GM12878 (cell line): ENCODE measurements around the gene DMD.

Experiments used
- IKZF1 ChIP-seq: fragments of 450-650 bp; conservative IDR thresholded peaks from 2 replicates; pipeline ENCODE4 v1.6.1; 2017; ENCODE audit warnings: antibody characterized with exemption, mild to moderate bottlenecking
- JUND ChIP-seq: IDR thresholded peaks from 2 replicates; pipeline ENCODE4 v1.6.1; 2012; ENCODE audit warnings: low read depth, mild to moderate bottlenecking, low read length, improper control_type of control experiment, moderate library complexity
- POLR2A ChIP-seq: IDR thresholded peaks from 2 replicates; pipeline ENCODE4 v1.6.1; 2011; ENCODE audit warnings: low read depth, mild to moderate bottlenecking, low read length
- TCF12 ChIP-seq: IDR thresholded peaks from 2 replicates; pipeline ENCODE4 v1.6.1; 2011; ENCODE audit warnings: low read depth, mild to moderate bottlenecking, low read length
- ZNF24 ChIP-seq: fragments of 450-650 bp; IDR thresholded peaks from 2 replicates; pipeline ENCODE4 v1.6.1; 2017; ENCODE audit warnings: antibody characterized with exemption, mild to moderate bottlenecking
- TF ChIP-seq, protein P1 (sequence below), 3 experiments: IDR thresholded peaks in 2 of 3; conservative IDR thresholded peaks in 1 of 3; 2 replicates each; pipeline ENCODE4 v1.5.1; 2011; ENCODE audit warnings: low read depth in 3 of 3, low read length in 3 of 3, mild to moderate bottlenecking in 3 of 3, control low read depth in 2 of 3, moderate library complexity in 2 of 3, inconsistent platforms in 1 of 3, mixed read lengths in 1 of 3; ENCODE audit not compliant: control insufficient read depth in 2 of 3, insufficient read depth in 1 of 3; ENCODE audit errors: extremely low read depth in 1 of 3

DNA sequence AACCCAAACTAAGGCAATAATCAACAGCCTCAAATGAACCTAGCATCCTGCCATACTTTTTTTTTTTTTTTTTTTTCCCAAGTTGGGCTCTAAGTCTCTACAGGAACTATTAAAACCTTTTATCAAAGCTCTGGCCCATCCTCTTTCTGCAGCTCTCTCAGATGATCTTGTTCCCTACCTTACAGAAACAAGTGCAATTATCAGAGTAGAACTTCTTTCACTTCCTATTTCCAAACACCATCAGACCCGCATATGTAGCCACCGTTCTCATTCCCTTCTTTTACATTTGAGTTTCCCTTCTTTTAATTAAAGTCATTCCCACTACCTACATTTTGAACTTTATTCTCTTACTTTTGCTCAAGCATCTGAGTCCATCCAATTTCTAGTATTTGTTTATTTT is 690.6 kb downstream of the DMD start:
- TF ChIP-seq TCF12 (no peak), ZNF24 (no peak), JUND (no peak), POLR2A (no peak), IKZF1 (no peak)
- TF ChIP-seq, protein P1, sequence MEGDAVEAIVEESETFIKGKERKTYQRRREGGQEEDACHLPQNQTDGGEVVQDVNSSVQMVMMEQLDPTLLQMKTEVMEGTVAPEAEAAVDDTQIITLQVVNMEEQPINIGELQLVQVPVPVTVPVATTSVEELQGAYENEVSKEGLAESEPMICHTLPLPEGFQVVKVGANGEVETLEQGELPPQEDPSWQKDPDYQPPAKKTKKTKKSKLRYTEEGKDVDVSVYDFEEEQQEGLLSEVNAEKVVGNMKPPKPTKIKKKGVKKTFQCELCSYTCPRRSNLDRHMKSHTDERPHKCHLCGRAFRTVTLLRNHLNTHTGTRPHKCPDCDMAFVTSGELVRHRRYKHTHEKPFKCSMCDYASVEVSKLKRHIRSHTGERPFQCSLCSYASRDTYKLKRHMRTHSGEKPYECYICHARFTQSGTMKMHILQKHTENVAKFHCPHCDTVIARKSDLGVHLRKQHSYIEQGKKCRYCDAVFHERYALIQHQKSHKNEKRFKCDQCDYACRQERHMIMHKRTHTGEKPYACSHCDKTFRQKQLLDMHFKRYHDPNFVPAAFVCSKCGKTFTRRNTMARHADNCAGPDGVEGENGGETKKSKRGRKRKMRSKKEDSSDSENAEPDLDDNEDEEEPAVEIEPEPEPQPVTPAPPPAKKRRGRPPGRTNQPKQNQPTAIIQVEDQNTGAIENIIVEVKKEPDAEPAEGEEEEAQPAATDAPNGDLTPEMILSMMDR (IDR thresholded peaks at IDR 0.05 in 2 of 3, conservative IDR thresholded peaks at IDR 0.05 in 1 of 3; ENCODE audit: control insufficient read depth in 2 of 3, extremely low read depth in 1 of 3, insufficient read depth in 1 of 3, low read depth in 3 of 3, low read length in 3 of 3) = no peak
